VCaP (cell line): ENCODE results near the gene NMNAT2.
A peak's percentile ranks its signal among the peaks of the same experiment; 100 is the strongest.

Experiments used
- H3K27ac ChIP-seq: fragments of 450-650 bp; 2 replicates; pipeline ENCODE4 v1.5.1; 2017
- TF ChIP-seq, protein P1 (sequence below): fragments of 450-650 bp; conservative IDR thresholded peaks from 2 replicates; pipeline ENCODE4 v1.5.1; 2017; ENCODE audit warnings: mild to moderate bottlenecking, moderate library complexity

Gene NMNAT2

DNA sequence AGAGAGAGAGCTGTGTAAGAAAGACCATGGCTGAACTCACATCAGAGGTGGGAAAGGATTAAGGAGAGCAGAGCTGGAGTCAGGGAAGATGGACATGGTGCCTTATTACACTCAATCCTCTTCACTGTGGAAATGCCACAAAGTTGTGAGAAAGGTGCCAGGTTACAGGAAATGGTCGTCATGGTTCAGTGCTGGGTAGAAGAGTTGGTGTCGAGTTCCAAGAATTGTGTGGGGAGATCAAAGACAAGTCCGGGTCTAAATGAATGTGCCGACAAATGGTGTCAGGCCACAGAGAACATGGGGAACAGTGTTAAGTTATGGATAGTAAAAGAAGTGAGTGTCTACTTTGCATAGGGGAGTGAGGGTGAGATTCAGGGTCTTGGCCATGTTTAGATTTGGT is 191.2 kb downstream of the NMNAT2 start:
- TF ChIP-seq, protein P1, sequence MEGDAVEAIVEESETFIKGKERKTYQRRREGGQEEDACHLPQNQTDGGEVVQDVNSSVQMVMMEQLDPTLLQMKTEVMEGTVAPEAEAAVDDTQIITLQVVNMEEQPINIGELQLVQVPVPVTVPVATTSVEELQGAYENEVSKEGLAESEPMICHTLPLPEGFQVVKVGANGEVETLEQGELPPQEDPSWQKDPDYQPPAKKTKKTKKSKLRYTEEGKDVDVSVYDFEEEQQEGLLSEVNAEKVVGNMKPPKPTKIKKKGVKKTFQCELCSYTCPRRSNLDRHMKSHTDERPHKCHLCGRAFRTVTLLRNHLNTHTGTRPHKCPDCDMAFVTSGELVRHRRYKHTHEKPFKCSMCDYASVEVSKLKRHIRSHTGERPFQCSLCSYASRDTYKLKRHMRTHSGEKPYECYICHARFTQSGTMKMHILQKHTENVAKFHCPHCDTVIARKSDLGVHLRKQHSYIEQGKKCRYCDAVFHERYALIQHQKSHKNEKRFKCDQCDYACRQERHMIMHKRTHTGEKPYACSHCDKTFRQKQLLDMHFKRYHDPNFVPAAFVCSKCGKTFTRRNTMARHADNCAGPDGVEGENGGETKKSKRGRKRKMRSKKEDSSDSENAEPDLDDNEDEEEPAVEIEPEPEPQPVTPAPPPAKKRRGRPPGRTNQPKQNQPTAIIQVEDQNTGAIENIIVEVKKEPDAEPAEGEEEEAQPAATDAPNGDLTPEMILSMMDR, result no peak
- H3K27ac ChIP-seq, result peak overlapping the region; percentile 98

DNA sequence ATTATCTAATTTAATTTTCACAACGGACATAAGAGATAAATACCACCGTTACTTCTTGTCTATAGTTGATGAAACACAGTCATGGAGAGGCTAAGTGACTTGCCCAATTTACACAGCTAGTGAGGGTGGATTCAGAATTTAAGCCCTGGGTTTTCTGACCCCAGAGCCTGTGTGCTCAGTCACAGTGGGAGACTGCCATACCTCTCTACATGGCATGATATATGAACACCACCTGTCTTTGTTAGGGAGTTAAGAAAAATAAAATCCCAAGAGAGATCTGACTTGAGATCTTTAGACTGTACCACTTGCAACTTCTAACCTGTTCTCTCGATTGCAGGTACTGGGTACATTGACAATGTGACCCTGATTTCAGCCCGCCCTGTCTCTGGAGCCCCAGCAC is 191.8 kb downstream of the NMNAT2 start:
- H3K27ac ChIP-seq, result peak overlapping the region; percentile 98
- TF ChIP-seq, protein P1, result no peak

DNA sequence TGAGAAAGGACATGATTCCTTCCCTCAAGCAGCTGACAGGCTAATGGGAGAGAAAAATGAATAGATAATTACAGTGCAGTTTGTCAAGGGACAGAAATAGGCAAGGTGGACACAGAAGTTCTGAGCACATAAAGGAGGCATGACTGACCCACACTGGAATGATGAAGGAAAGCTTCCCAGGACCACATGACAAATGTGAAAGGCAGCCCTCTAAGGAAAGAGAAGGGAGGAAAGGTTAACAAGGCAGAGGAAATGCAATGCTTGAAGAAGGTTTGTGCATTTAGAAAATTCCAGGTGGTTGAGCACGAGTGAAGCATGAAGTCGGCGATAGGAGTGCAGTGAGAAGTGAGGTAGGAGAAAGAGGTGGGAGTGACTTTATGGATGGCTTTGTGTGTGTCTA is 194.7 kb downstream of the NMNAT2 start:
- H3K27ac ChIP-seq, result no peak overlapping the region
- TF ChIP-seq, protein P1, result no peak

DNA sequence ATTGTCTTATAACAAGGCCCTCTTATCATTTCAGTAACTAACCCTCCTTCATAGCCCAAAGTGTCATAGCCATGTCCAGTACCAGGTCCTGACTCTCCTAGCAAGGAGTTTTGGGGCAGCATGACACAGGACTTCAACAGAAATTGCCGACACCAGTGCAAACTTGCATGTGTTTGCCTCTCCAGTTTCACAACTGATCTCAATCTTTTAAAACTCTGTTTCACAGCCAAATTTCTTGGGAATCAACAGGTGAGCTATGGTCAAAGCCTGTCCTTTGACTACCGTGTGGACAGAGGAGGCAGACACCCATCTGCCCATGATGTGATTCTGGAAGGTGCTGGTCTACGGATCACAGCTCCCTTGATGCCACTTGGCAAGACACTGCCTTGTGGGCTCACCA is 195.3 kb downstream of the NMNAT2 start:
- no peak overlapping the region for H3K27ac ChIP-seq
- TF ChIP-seq, protein P1, result no peak

DNA sequence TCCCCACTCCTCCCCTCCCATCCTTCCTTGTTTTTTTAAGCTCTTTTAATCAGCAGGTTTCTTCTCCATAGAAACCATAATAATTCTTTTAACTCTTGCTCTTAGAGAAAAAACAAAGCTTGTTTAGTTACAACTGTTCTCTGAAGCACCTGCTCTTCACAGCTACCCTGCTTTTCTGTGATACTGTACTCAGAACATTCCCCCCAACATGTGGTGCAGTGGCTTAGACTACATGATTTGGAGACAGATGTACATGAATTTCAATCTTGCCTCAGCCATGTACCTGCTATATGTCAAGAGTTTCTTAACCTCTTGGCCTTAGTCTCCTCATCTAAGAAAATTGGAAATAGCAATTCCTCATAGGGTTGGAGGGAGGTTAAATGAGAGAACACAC is 198.6 kb downstream of the NMNAT2 start:
- peak overlapping the region; percentile 64; the same call in 1 of the 2 replicates for H3K27ac ChIP-seq
- TF ChIP-seq, protein P1, result no peak

DNA sequence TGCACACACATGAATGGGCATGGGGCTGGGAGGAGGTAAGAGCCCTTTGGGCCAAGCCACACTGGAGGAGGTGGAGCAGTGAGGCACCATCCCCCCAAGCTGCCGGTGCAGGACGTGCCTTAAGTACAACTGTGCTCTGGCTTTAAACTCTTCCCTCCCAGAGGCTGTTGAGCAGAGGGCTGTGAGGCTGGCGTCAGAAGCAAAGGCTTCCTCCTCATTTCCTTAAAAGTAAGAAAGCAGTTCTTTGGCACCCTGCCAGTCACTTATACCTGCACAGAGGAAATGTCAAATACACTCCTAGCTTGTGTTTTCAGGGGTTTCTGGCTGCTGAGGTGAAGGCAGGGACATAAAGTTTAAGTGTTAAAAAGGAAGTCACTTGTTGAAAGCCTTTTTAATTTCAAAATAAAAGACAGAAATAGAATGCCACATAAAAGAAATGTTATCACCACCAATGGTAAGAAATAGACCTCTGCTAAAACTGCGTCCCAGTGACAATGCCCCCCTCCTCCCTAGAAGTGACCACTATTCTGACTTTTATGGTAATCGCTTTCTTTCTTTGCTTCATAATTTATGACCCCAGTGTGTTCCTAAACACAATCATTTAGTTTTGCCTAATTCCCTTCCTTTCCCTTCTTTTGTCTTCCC is 199.1 kb downstream of the NMNAT2 start:
- TF ChIP-seq, protein P1, result no peak
- H3K27ac ChIP-seq, result peak overlapping the region; percentile 64

DNA sequence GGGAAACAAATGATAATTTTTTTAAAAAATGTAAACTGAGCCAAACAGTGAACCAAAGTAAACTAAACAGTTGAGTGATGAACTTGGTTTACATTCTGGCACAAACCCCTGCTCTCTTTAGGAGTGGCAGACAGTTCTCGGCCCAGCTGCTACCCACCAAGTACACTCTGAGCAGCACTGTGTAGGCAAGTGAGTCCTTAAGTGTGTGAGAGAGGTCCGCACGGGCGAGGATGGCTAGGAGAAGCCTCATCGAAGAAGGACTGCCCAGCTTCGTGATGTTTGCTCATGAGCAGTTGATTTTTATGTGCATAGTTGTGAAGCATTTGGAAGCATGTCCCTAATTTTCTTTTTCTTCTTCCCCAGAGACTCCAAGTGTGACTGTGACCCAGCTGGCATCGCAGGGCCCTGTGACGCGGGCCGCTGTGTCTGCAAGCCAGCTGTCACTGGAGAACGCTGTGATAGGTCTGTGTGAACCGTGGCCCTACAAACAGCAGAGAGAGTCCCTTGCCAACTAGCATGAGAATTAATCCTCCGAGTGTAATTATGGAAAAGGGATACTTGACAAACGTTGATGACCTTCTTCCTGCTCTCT is 200.1 kb downstream of the NMNAT2 start:
- peak overlapping the region; percentile 64 for H3K27ac ChIP-seq
- TF ChIP-seq, protein P1, result no peak
